Measurements from ENCODE around the gene FGF4. TPM values are rescaled to one million over a fixed set of nuclear protein-coding genes. Genes with fewer than 3 reads are reported as not detected.

Gene FGF4
- total RNA-seq, 4 donors from 2014 or later: not detected

- no peaks in the 10 kb centered on the region for H3K9me3 ChIP-seq
- H3K27me3 ChIP-seq: peaks cover 0 to 93% (median 10%) of the 10 kb centered on the region in 4 donors
- H3K36me3 ChIP-seq: no peaks in the 10 kb centered on the region
- H3K4me1 ChIP-seq: peaks cover 3 to 23% (median 12%) of the 10 kb centered on the region in 4 donors
- DNase-seq (ENCODE audit: extremely low spot score): no peak
- 85% methylated on average over 4 of the region's 7 CpGs for WGBS
- H3K27ac ChIP-seq (replicated peaks in 1 of 4): no peak overlapping the region
- intact Hi-C loops (cut with DNase I): no loop called here
- no peak overlapping the region for H3K4me3 ChIP-seq
- TF ChIP-seq CTCF (IDR thresholded peaks at IDR 0.05): no peak
These were observed 39.3 kb upstream of the FGF4 start for GRCh38 chr11:69814411-69814810.

GRCh38 chr11:69813839-69814238, 38.7 kb upstream of the FGF4 start:
- Histone ChIP-seq H3K4me3 (no peak overlapping the region), H3K9me3 (no peaks in the 10 kb centered on the region), H3K27ac (replicated peaks in 1 of 4) (no peak overlapping the region), H3K27me3 (peaks cover 0 to 92% (median 7%) of the 10 kb centered on the region in 4 donors), H3K4me1 (peaks cover 3 to 19% (median 12%) of the 10 kb centered on the region in 4 donors), H3K36me3 (no peaks in the 10 kb centered on the region)
- DNase-seq (ENCODE audit: extremely low spot score): no peak
- intact Hi-C loops (cut with DNase I): no loop called here
- TF ChIP-seq POLR2AphosphoS5 (IDR thresholded peaks at IDR 0.05) (no peak), EP300 (IDR thresholded peaks at IDR 0.05) (no peak), POLR2A (IDR thresholded peaks at IDR 0.05; ENCODE audit: low read depth) (no peak), CTCF (IDR thresholded peaks at IDR 0.05) (no peak)
- WGBS: 88% methylated on average over 2 of the region's 2 CpGs

- no peak for DNase-seq (ENCODE audit: extremely low spot score)
- peaks cover 3 to 10% (median 9%) of the 10 kb centered on the region in 4 donors for H3K4me1 ChIP-seq
- TF ChIP-seq CTCF (IDR thresholded peaks at IDR 0.05) (no peak), POLR2A (IDR thresholded peaks at IDR 0.05; ENCODE audit: low read depth) (no peak), POLR2AphosphoS5 (IDR thresholded peaks at IDR 0.05) (no peak), EP300 (IDR thresholded peaks at IDR 0.05) (no peak)
- H3K36me3 ChIP-seq: no peaks in the 10 kb centered on the region
- no peaks in the 10 kb centered on the region for H3K9me3 ChIP-seq
- H3K27ac ChIP-seq (replicated peaks in 1 of 4): no peak overlapping the region
- intact Hi-C loops (cut with DNase I): no loop called here
- peaks cover 0 to 92% (median 4%) of the 10 kb centered on the region in 4 donors for H3K27me3 ChIP-seq
- WGBS: 84% methylated on average over 5 of the region's 10 CpGs
- no peak overlapping the region for H3K4me3 ChIP-seq
These were observed 37.8 kb upstream of the FGF4 start for GRCh38 chr11:69812946-69813345.

GRCh38 chr11:69812256-69812655, 37.1 kb upstream of the FGF4 start:
- H3K4me3 ChIP-seq: no peak overlapping the region
- intact Hi-C loops (cut with DNase I): no loop called here
- peaks cover 0 to 92% (median 3%) of the 10 kb centered on the region in 4 donors for H3K27me3 ChIP-seq
- TF ChIP-seq CTCF (IDR thresholded peaks at IDR 0.05) (no peak), EP300 (IDR thresholded peaks at IDR 0.05) (no peak), POLR2A (IDR thresholded peaks at IDR 0.05; ENCODE audit: low read depth) (no peak), POLR2AphosphoS5 (IDR thresholded peaks at IDR 0.05) (no peak)
- H3K4me1 ChIP-seq: peaks cover 0 to 3% (median 2%) of the 10 kb centered on the region in 4 donors
- WGBS: 88% methylated on average over 7 of the region's 7 CpGs
- no peaks in the 10 kb centered on the region for H3K36me3 ChIP-seq
- no peak overlapping the region for H3K27ac ChIP-seq (replicated peaks in 1 of 4)
- no peak for DNase-seq (ENCODE audit: extremely low spot score)
- no peaks in the 10 kb centered on the region for H3K9me3 ChIP-seq

- intact Hi-C loops (cut with DNase I): no loop called here
- no peaks in the 10 kb centered on the region for H3K4me1 ChIP-seq
- H3K36me3 ChIP-seq: no peaks in the 10 kb centered on the region
- TF ChIP-seq POLR2AphosphoS5 (IDR thresholded peaks at IDR 0.05): no peak
- no peak for TF ChIP-seq EP300 (IDR thresholded peaks at IDR 0.05)
- no peak for TF ChIP-seq POLR2A (IDR thresholded peaks at IDR 0.05; ENCODE audit: low read depth)
- no peak for TF ChIP-seq CTCF (IDR thresholded peaks at IDR 0.05)
- DNase-seq (ENCODE audit: extremely low spot score): no peak
- H3K4me3 ChIP-seq: no peak overlapping the region
- H3K9me3 ChIP-seq: no peaks in the 10 kb centered on the region
- H3K27ac ChIP-seq (replicated peaks in 1 of 4): no peak overlapping the region
- 53% methylated on average over 3 of the region's 3 CpGs for WGBS
- H3K27me3 ChIP-seq: peaks cover 0 to 83% (median 0%) of the 10 kb centered on the region in 4 donors
These were observed 36.3 kb upstream of the FGF4 start for GRCh38 chr11:69811431-69811830.

All from esophagus muscularis mucosa (tissue), 4 donors.